ENCODE measurements around the gene ZNF675. TPM values are rescaled to one million over a fixed set of nuclear protein-coding genes. Genes with fewer than 3 reads are reported as not detected.
"Not testable (repeated sequence)": the region's sequence is repeated elsewhere in the genome, so short reads cannot be mapped to it uniquely, and the experiment has no call there.

The ZNF675 gene
- total RNA-seq, 1 experiment from 2014 or later: 19.4 TPM

DNA sequence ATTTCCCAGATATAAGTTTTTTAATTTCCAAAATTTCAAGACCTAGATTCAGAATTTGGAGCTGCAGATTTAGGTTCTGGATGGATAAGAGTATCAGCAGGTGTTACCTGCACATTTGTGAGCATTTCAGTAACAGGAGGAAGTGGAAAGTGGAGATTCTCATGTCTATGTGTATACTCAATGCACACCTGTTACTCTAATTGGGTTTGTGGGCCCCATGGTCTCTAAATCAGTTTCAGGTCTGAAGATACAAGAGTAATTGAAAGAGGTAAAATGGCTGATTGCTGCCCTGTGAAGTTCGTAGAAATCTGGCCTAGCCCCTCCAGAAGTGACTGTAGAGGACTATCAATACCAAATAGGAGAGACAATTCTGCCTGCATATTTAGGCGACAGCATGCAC is 13.9 kb downstream of the ZNF675 start:
- no peaks in the 10 kb centered on the region for H3K27me3 ChIP-seq (ENCODE audit: low read length)
- no peak for DNase-seq
- no peaks in the 10 kb centered on the region for H3K9me2 ChIP-seq (replicated peaks; ENCODE audit: low read length)
- H3K79me2 ChIP-seq (ENCODE audit: low read length): peaks cover 93% of the 10 kb centered on the region
- no peak overlapping the region for H3K4me3 ChIP-seq (ENCODE audit: low read length)
- no peak overlapping the region for H2AFZ ChIP-seq (ENCODE audit: low read length)
- H3K4me1 ChIP-seq (ENCODE audit: insufficient read depth, low read length): no peaks in the 10 kb centered on the region
- H3K36me3 ChIP-seq (ENCODE audit: low read depth, low read length): peaks cover 67% of the 10 kb centered on the region
- no TSS peak for BruUV-seq (replicated peaks)
- ATAC-seq: no peak
- H3K27ac ChIP-seq (ENCODE audit: low read length): no peak overlapping the region
- H3K9ac ChIP-seq (ENCODE audit: low read length): no peak overlapping the region
- ChIA-PET POLR2A (ENCODE audit: unreplicated experiment) (no interaction called here), CTCF (no interaction called here)
- H3K4me2 ChIP-seq (ENCODE audit: low read length): no peak overlapping the region
- TF ChIP-seq EZH2 (IDR thresholded peaks at IDR 0.05; ENCODE audit: low read length, unreplicated experiment): no peak
- TF ChIP-seq EZH2phosphoT487 (IDR thresholded peaks at IDR 0.05; ENCODE audit: borderline replicate concordance, low read length): no peak
- TF ChIP-seq, protein P1, sequence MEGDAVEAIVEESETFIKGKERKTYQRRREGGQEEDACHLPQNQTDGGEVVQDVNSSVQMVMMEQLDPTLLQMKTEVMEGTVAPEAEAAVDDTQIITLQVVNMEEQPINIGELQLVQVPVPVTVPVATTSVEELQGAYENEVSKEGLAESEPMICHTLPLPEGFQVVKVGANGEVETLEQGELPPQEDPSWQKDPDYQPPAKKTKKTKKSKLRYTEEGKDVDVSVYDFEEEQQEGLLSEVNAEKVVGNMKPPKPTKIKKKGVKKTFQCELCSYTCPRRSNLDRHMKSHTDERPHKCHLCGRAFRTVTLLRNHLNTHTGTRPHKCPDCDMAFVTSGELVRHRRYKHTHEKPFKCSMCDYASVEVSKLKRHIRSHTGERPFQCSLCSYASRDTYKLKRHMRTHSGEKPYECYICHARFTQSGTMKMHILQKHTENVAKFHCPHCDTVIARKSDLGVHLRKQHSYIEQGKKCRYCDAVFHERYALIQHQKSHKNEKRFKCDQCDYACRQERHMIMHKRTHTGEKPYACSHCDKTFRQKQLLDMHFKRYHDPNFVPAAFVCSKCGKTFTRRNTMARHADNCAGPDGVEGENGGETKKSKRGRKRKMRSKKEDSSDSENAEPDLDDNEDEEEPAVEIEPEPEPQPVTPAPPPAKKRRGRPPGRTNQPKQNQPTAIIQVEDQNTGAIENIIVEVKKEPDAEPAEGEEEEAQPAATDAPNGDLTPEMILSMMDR (conservative IDR thresholded peaks at IDR 0.05; ENCODE audit: low read depth, low read length): no peak
- intact Hi-C loops (cut with micrococcal nuclease): no loop called here
- H3F3A ChIP-seq (ENCODE audit: low read length, unreplicated experiment): no peaks in the 10 kb centered on the region
- no peaks in the 10 kb centered on the region for H4K20me1 ChIP-seq (ENCODE audit: low read length)
- 0 out of 2 replicates have a peak, but pooled peaks cover 6% of the 10 kb centered on the region for H3K9me3 ChIP-seq (ENCODE audit: low read length)

DNA sequence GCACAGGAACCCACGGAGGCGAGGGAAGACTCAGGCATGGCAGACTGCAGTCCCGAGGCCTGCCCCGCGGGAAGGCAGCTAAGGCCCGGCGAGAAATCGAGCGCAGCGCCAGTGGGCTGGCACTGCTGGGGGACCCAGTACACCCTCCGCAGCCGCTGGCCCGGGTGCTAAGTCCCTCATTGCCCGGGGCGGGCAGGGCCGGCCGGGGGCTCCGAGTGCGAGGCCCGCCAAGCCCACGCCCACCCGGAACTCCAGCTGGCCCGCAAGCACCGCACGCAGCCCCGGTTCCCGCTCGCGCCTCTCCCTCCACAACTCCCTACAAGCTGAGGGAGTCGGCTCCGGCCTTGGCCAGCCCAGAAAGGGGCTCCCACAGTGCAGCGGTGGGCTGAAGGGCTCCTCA is 18.4 kb downstream of the ZNF675 start:
- BruUV-seq (replicated peaks); H3F3A ChIP-seq (ENCODE audit: low read length, unreplicated experiment); H3K4me3 ChIP-seq (ENCODE audit: low read length); intact Hi-C loops (cut with micrococcal nuclease); H3K9me3 ChIP-seq (ENCODE audit: low read length); H4K20me1 ChIP-seq (ENCODE audit: low read length); H2AFZ ChIP-seq (ENCODE audit: low read length); DNase-seq; ATAC-seq; H3K9me2 ChIP-seq (replicated peaks; ENCODE audit: low read length); CTCF ChIA-PET; H3K4me2 ChIP-seq (ENCODE audit: low read length); H3K27me3 ChIP-seq (ENCODE audit: low read length); H3K4me1 ChIP-seq (ENCODE audit: insufficient read depth, low read length); H3K9ac ChIP-seq (ENCODE audit: low read length); H3K27ac ChIP-seq (ENCODE audit: low read length): not testable (repeated sequence)
- POLR2A ChIA-PET (ENCODE audit: unreplicated experiment): interaction anchor here (0.6 kb wide), 1 partner anchor 99 kb away, joined by 3 read pairs; no protein-coding TSS in a partner anchor
- Histone ChIP-seq H3K36me3 (ENCODE audit: low read depth, low read length) (peaks cover 77% of the 10 kb centered on the region), H3K79me2 (ENCODE audit: low read length) (peaks cover 74% of the 10 kb centered on the region)

DNA sequence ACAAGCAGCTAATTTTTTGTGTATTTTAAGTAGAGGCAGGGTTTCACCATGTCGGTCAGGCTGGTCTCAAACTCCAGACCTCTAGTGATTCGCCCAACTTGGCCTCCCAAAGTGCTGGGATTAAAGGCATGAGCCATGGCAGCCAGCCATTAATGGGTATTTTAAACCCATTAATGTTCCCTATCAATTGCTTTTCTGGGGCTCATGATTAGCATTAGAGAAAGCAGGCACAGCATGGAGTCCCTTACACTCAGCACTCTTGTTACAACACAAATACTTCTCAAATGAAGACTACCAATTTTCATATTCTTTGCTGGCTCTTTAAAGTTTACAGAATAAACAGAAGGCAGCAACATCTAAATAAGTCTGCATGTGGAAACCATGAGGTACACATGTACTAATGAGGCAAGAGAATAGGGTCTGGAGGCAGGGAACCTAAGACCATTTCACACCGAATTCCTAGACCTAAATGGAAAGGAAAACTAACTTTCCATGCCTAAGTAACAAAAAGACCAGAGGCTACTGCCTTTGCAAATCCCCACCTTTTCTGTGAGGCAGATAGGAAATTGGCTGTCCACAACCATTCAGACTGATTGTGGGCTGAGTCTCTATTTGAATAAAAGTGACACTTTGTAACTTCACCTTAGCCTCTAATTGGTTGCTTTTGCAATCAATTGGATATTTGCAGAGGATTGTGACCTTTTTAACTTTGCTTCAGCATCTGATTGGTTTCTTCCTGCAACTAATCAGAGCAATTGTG is 21.2 kb downstream of the ZNF675 start:
- no peaks in the 10 kb centered on the region for H3F3A ChIP-seq (ENCODE audit: low read length, unreplicated experiment)
- POLR2A ChIA-PET (ENCODE audit: unreplicated experiment): no interaction called here
- peaks cover 10% of the 10 kb centered on the region; the same call in 1 of the 2 replicates for H3K9me3 ChIP-seq (ENCODE audit: low read length)
- no peak overlapping the region for H3K4me2 ChIP-seq (ENCODE audit: low read length)
- H3K79me2 ChIP-seq (ENCODE audit: low read length): peaks cover 47% of the 10 kb centered on the region
- no peak overlapping the region for H3K4me3 ChIP-seq (ENCODE audit: low read length)
- no TSS peak for BruUV-seq (replicated peaks)
- no peaks in the 10 kb centered on the region for H3K9me2 ChIP-seq (replicated peaks; ENCODE audit: low read length)
- no peaks in the 10 kb centered on the region for H3K27me3 ChIP-seq (ENCODE audit: low read length)
- no peak overlapping the region for H3K9ac ChIP-seq (ENCODE audit: low read length)
- H3K36me3 ChIP-seq (ENCODE audit: low read depth, low read length): peaks cover 76% of the 10 kb centered on the region
- no peak overlapping the region for H3K27ac ChIP-seq (ENCODE audit: low read length)
- DNase-seq: no peak
- H3K4me1 ChIP-seq (ENCODE audit: insufficient read depth, low read length): no peaks in the 10 kb centered on the region
- intact Hi-C loops (cut with micrococcal nuclease): no loop called here
- ATAC-seq: no peak
- TF ChIP-seq EZH2phosphoT487 (IDR thresholded peaks at IDR 0.05; ENCODE audit: borderline replicate concordance, low read length) (no peak), EZH2 (IDR thresholded peaks at IDR 0.05; ENCODE audit: low read length, unreplicated experiment) (no peak)
- TF ChIP-seq, protein P1 (conservative IDR thresholded peaks at IDR 0.05; ENCODE audit: low read depth, low read length): no peak
- no peak overlapping the region for H2AFZ ChIP-seq (ENCODE audit: low read length)
- H4K20me1 ChIP-seq (ENCODE audit: low read length): no peaks in the 10 kb centered on the region
- CTCF ChIA-PET: no interaction called here

DNA sequence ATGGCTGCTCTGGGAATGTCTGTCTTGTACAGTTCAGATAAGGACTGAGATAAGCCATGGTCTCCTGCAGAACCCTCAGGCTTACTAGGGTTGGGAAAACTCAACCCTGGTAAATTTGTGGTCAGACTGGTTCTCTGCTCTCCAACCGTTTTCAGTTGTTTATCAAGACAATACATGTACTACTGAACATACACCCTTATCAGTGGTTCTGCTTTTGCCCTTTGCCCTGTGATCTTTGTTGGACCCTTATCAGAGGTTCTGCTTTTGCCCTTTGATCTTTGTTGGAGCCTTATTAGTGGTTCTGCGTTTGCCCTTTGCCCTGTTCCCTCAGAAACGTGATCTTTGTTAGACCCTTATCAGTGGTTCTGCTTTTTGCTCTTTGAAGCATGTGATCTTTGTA is 37.2 kb downstream of the ZNF675 start:
- H3K9ac ChIP-seq (ENCODE audit: low read length); H2AFZ ChIP-seq (ENCODE audit: low read length); ATAC-seq; CTCF ChIA-PET; H3K9me2 ChIP-seq (replicated peaks; ENCODE audit: low read length); H3K27ac ChIP-seq (ENCODE audit: low read length); H3F3A ChIP-seq (ENCODE audit: low read length, unreplicated experiment); H3K4me1 ChIP-seq (ENCODE audit: insufficient read depth, low read length); POLR2A ChIA-PET (ENCODE audit: unreplicated experiment); BruUV-seq (replicated peaks); H3K79me2 ChIP-seq (ENCODE audit: low read length); DNase-seq; intact Hi-C loops (cut with micrococcal nuclease); H3K4me3 ChIP-seq (ENCODE audit: low read length); H4K20me1 ChIP-seq (ENCODE audit: low read length); H3K27me3 ChIP-seq (ENCODE audit: low read length); H3K4me2 ChIP-seq (ENCODE audit: low read length): not testable (repeated sequence)
- H3K9me3 ChIP-seq (ENCODE audit: low read length): peaks cover 29% of the 10 kb centered on the region
- peaks cover 39% of the 10 kb centered on the region for H3K36me3 ChIP-seq (ENCODE audit: low read depth, low read length)
